ENCODE data around the gene EHBP1L1.

DNA sequence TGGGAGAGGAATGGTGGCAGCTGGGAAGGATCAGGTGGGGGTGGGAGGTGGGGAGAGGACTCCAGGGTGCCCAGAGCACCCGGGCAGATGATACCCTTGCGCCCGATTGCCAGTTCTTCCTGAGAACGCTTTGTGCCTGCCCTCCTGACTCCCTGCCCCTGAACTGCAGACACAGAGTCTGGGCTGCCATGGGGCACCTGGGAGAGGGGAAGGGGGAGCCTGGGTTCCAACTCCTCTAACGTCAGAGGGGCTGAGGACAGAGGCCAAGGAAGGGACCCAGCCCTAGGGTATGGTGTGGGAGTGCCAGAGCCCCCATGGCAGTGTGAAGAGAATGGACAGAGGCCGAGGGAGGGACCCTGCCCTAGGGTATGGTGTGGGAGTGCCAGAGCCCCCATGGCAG lies 20.7 kb downstream of the EHBP1L1 start:
- TF ChIP-seq, protein P1, sequence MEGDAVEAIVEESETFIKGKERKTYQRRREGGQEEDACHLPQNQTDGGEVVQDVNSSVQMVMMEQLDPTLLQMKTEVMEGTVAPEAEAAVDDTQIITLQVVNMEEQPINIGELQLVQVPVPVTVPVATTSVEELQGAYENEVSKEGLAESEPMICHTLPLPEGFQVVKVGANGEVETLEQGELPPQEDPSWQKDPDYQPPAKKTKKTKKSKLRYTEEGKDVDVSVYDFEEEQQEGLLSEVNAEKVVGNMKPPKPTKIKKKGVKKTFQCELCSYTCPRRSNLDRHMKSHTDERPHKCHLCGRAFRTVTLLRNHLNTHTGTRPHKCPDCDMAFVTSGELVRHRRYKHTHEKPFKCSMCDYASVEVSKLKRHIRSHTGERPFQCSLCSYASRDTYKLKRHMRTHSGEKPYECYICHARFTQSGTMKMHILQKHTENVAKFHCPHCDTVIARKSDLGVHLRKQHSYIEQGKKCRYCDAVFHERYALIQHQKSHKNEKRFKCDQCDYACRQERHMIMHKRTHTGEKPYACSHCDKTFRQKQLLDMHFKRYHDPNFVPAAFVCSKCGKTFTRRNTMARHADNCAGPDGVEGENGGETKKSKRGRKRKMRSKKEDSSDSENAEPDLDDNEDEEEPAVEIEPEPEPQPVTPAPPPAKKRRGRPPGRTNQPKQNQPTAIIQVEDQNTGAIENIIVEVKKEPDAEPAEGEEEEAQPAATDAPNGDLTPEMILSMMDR (IDR thresholded peaks at IDR 0.05): no peak
- TF ChIP-seq EZH2phosphoT487 (IDR thresholded peaks at IDR 0.05): no peak

Measured in neural progenitor cell (in vitro differentiated cells).